ENCODE results near the gene CLCN2. TPM values are rescaled to one million over a fixed set of nuclear protein-coding genes. Genes with fewer than 3 reads are reported as not detected.
A peak's percentile ranks its signal among the peaks of the same experiment; 100 is the strongest.

CLCN2 gene
- total RNA-seq, 1 experiment from 2014 or later: 4.5 TPM

- Mint-ChIP-seq H3K27ac (ENCODE audit: low read depth, unreplicated experiment) (no peak overlapping the region), H3K27me3 (ENCODE audit: insufficient read depth, unreplicated experiment) (no peaks in the 10 kb centered on the region), H3K9me3 (ENCODE audit: unreplicated experiment) (no peaks in the 10 kb centered on the region), H3K4me3 (ENCODE audit: unreplicated experiment) (no peak overlapping the region), H3K4me1 (ENCODE audit: insufficient read depth, unreplicated experiment) (peaks cover under 1% of the 10 kb centered on the region), H3K36me3 (ENCODE audit: insufficient read depth, unreplicated experiment) (peaks cover 15% of the 10 kb centered on the region)
- intact Hi-C loops (cut with micrococcal nuclease): no loop called here
- TF ChIP-seq CTCF (IDR thresholded peaks at IDR 0.05; ENCODE audit: unreplicated experiment): peak; percentile 59
- POLR2A ChIA-PET: no interaction called here
- BruUV-seq (replicated peaks): no TSS peak
- peak; percentile 45 for DNase-seq (ENCODE audit: unreplicated experiment)
- CTCF ChIA-PET: interaction anchor here (0.6 to 2.7 kb wide), 20 partner anchors 9 to 1308 kb away, joined by 3 to 15 read pairs (median 4); partner anchors contain the start of gene FAM131A
Observed at GRCh38 chr3:184354121-184354728, 7.2 kb downstream of the CLCN2 start.

GRCh38 chr3:184353546-184353941, 7.9 kb downstream of the CLCN2 start:
- Mint-ChIP-seq H3K4me1 (ENCODE audit: insufficient read depth, unreplicated experiment) (no peaks in the 10 kb centered on the region), H3K36me3 (ENCODE audit: insufficient read depth, unreplicated experiment) (peaks cover 15% of the 10 kb centered on the region), H3K27ac (ENCODE audit: low read depth, unreplicated experiment) (no peak overlapping the region), H3K9me3 (ENCODE audit: unreplicated experiment) (no peaks in the 10 kb centered on the region), H3K27me3 (ENCODE audit: insufficient read depth, unreplicated experiment) (no peaks in the 10 kb centered on the region), H3K4me3 (ENCODE audit: unreplicated experiment) (no peak overlapping the region)
- TF ChIP-seq CTCF (IDR thresholded peaks at IDR 0.05; ENCODE audit: unreplicated experiment): no peak
- ChIA-PET CTCF (interaction anchor here (0.7 to 2.7 kb wide), 19 partner anchors 8 to 447 kb away, joined by 3 to 15 read pairs (median 4); partner anchors contain the start of genes CLCN2, FAM131A and POLR2H), POLR2A (no interaction called here)
- DNase-seq (ENCODE audit: unreplicated experiment): no peak
- BruUV-seq (replicated peaks): no TSS peak
- intact Hi-C loops (cut with micrococcal nuclease): no loop called here

GRCh38 chr3:184352897-184353545, 8.4 kb downstream of the CLCN2 start:
- peaks cover 15% of the 10 kb centered on the region for H3K36me3 Mint-ChIP-seq (ENCODE audit: insufficient read depth, unreplicated experiment)
- ChIA-PET CTCF (interaction anchor here (0.7 to 2.7 kb wide), 17 partner anchors 7 to 448 kb away, joined by 3 to 15 read pairs (median 4); partner anchors contain the start of genes CLCN2, FAM131A and POLR2H), POLR2A (no interaction called here)
- no peak for DNase-seq (ENCODE audit: unreplicated experiment)
- no peaks in the 10 kb centered on the region for H3K9me3 Mint-ChIP-seq (ENCODE audit: unreplicated experiment)
- TF ChIP-seq CTCF (IDR thresholded peaks at IDR 0.05; ENCODE audit: unreplicated experiment): no peak
- no peak overlapping the region for H3K4me3 Mint-ChIP-seq (ENCODE audit: unreplicated experiment)
- no peak overlapping the region for H3K27ac Mint-ChIP-seq (ENCODE audit: low read depth, unreplicated experiment)
- intact Hi-C loops (cut with micrococcal nuclease): no loop called here
- H3K27me3 Mint-ChIP-seq (ENCODE audit: insufficient read depth, unreplicated experiment): no peaks in the 10 kb centered on the region
- no peaks in the 10 kb centered on the region for H3K4me1 Mint-ChIP-seq (ENCODE audit: insufficient read depth, unreplicated experiment)
- no TSS peak for BruUV-seq (replicated peaks)

GRCh38 chr3:184352149-184352785, 9.1 kb downstream of the CLCN2 start:
- POLR2A ChIA-PET: no interaction called here
- Mint-ChIP-seq H3K27ac (ENCODE audit: low read depth, unreplicated experiment) (no peak overlapping the region), H3K36me3 (ENCODE audit: insufficient read depth, unreplicated experiment) (peaks cover 15% of the 10 kb centered on the region), H3K27me3 (ENCODE audit: insufficient read depth, unreplicated experiment) (no peaks in the 10 kb centered on the region), H3K4me1 (ENCODE audit: insufficient read depth, unreplicated experiment) (no peaks in the 10 kb centered on the region), H3K4me3 (ENCODE audit: unreplicated experiment) (no peak overlapping the region), H3K9me3 (ENCODE audit: unreplicated experiment) (no peaks in the 10 kb centered on the region)
- BruUV-seq (replicated peaks): no TSS peak
- intact Hi-C loops (cut with micrococcal nuclease): no loop called here
- no peak for TF ChIP-seq CTCF (IDR thresholded peaks at IDR 0.05; ENCODE audit: unreplicated experiment)
- CTCF ChIA-PET: interaction anchor here (0.7 to 2.7 kb wide), 5 partner anchors 10 to 198 kb away, joined by 3 to 15 read pairs (median 4); partner anchors contain the start of genes CLCN2 and POLR2H
- no peak for DNase-seq (ENCODE audit: unreplicated experiment)
